CD4-positive, alpha-beta memory T cell (primary cell): ENCODE measurements around the gene SCN9A. TPM values are rescaled to one million over a fixed set of nuclear protein-coding genes. Genes with fewer than 3 reads are reported as not detected.

Experiments used
- CTCF ChIA-PET: fragments of 350-600 bp; sonication (Branson Sonifier 250); formaldehyde crosslinking; loops from one replicate; lab custom pipeline; 2021; ENCODE audit warnings: inconsistent platforms; ENCODE audit not compliant: partially characterized antibody; lab: Charles Lee
- POLR2A ChIA-PET: fragments of 350-600 bp; sonication (Branson Sonifier 250); formaldehyde crosslinking; loops from one replicate; lab custom pipeline; 2021; ENCODE audit not compliant: partially characterized antibody; lab: Charles Lee
- DNase-seq, 5 donors: peaks; one replicate each; pipeline versions ENCODE4 v3.0.0 to v3.0.0-alpha.2; 2020 to 2022; ENCODE audit warnings: mixed read lengths in 1 of 5
- H3K27ac ChIP-seq: one replicate; pipeline ENCODE4 v1.7.0; 2013; ENCODE audit warnings: low read depth, low read length
- H3K27me3 ChIP-seq: 2 replicates; pipeline ENCODE4 v1.7.0; 2013; ENCODE audit warnings: mild to moderate bottlenecking, low read length, moderate library complexity; ENCODE audit not compliant: insufficient read depth
- H3K36me3 ChIP-seq: 2 replicates; pipeline ENCODE4 v1.7.0; 2013; ENCODE audit warnings: mild to moderate bottlenecking, low read length, moderate library complexity; ENCODE audit not compliant: insufficient read depth
- H3K4me1 ChIP-seq: 2 replicates; pipeline ENCODE4 v1.7.0; 2013; ENCODE audit warnings: mild to moderate bottlenecking, low read length, moderate library complexity; ENCODE audit not compliant: insufficient read depth
- H3K4me3 ChIP-seq, 2 donors: one replicate each; pipeline ENCODE4 v1.7.0; 2013; ENCODE audit warnings: low read length in 2 of 2, mild to moderate bottlenecking in 1 of 2
- H3K9me3 ChIP-seq, 2 donors: one replicate each; pipeline ENCODE4 v1.7.0; 2013; ENCODE audit warnings: low read length in 2 of 2, control low read depth in 1 of 2; ENCODE audit not compliant: control insufficient read depth in 1 of 2
- H3K27ac Mint-ChIP-seq, 7 donors: one replicate each; pipeline ENCODE4 v1.8.0; 2020 to 2021; ENCODE audit warnings: mixed read lengths in 7 of 7, mild to moderate bottlenecking in 6 of 7, inconsistent platforms in 3 of 7, moderate library complexity in 3 of 7
- H3K27me3 Mint-ChIP-seq, 2 donors: one replicate each; pipeline ENCODE4 v1.8.0; 2020 to 2021; ENCODE audit warnings: mixed read lengths in 2 of 2
- H3K36me3 Mint-ChIP-seq, 2 donors: one replicate each; pipeline ENCODE4 v1.8.0; 2020 to 2021; ENCODE audit warnings: mixed read lengths in 2 of 2, inconsistent platforms in 1 of 2, mild to moderate bottlenecking in 1 of 2
- H3K4me1 Mint-ChIP-seq, 4 donors: one replicate each; pipeline ENCODE4 v1.8.0; 2020 to 2021; ENCODE audit warnings: mixed read lengths in 4 of 4, mild to moderate bottlenecking in 1 of 4
- H3K4me3 Mint-ChIP-seq, 8 donors: one replicate each; pipeline ENCODE4 v1.8.0; 2020 to 2021; ENCODE audit warnings: mixed read lengths in 8 of 8, mild to moderate bottlenecking in 7 of 8, moderate library complexity in 6 of 8, inconsistent platforms in 3 of 8
- H3K9me3 Mint-ChIP-seq, 8 donors: one replicate each; pipeline ENCODE4 v1.8.0; 2020 to 2021; ENCODE audit warnings: mixed read lengths in 8 of 8, mild to moderate bottlenecking in 5 of 8, inconsistent platforms in 3 of 8, moderate library complexity in 1 of 8
- intact Hi-C: fragments of 100-400 bp; cut with micrococcal nuclease; formaldehyde crosslinking; loops from one replicate; pipeline ENCODE4 v1.15.1; 2023
- polyA plus RNA-seq, 2 donors: library from polyadenylated mRNA; unstranded; fragments of 300-500 nt; fragmentation: Illumina TruSeq; gene quantifications; one replicate each; pipeline ENCODE4 v1.2.3, GENCODE V29; 2021
- total RNA-seq, 2 experiments: library from RNA; stranded (reverse); gene quantifications; one replicate each; pipeline ENCODE4 v1.2.3, GENCODE V29; 2021

SCN9A gene
- total and polyA plus RNA-seq, 4 experiments from 2014 or later, result not detected

DNA sequence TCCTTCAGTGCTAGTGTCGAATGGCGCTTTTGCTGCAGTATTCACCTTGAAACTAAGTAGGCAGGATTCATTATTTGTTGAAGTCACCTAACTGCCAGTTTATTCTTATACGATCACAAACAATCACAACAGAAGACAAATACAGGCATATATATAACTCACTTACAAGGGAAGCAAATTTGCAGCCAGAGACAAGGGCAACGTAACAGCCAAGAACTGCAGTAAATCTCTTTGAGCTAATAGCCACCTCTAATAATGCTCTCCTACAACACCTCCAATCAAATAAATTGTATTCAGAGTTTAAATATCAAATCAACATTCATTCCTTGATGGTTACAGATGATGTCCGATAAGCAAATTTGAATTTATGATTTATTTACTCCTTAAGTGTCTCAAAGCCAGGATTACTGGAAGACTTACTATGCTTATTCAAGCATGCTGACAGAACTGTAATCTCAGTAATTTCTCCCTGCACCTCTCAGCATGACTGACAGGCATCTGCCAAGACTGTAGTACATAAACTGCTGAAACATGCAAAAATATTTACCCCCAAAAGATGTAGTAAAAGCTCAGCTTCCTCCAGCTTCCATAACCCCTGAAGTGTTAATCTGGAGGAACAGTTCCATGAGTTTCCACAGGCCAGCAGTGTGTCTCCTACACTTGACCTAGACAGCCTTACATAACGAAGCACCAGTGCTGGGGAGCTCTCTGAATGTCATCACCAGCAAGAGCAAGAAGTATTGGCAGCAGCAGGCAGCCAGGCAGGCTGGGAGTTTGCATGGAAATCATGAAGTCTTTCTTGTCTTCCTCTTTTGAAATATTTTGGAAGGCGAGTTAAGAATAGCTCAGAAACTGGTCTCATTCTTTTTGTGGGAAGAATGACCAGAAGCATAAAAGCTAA lies 227.0 kb downstream of the SCN9A start:
- H3K27me3 ChIP-seq, result no peaks in the 10 kb centered on the region

GRCh38 chr2:166147883-166148282 lies 227.9 kb downstream of the SCN9A start:
- intact Hi-C loops, result no loop called here
- H3K27me3 Mint-ChIP-seq, result peaks cover 2% of the 10 kb centered on the region in 2 donors

More for the DNA sequence above, 227.0 kb downstream of the SCN9A start:
- no peak overlapping the region for H3K4me3 ChIP-seq
- H3K4me3 Mint-ChIP-seq, result no peak overlapping the region
- H3K27ac Mint-ChIP-seq, result no peak overlapping the region
- intact Hi-C loops, result no loop called here
- H3K4me1 ChIP-seq, result no peaks in the 10 kb centered on the region
- no peaks in the 10 kb centered on the region for H3K9me3 ChIP-seq
- no peaks in the 10 kb centered on the region for H3K36me3 Mint-ChIP-seq
- DNase-seq, result no peak
- H3K27ac ChIP-seq, result no peak overlapping the region
- H3K4me1 Mint-ChIP-seq, result no peaks in the 10 kb centered on the region
- no peaks in the 10 kb centered on the region for H3K36me3 ChIP-seq
- H3K27me3 Mint-ChIP-seq, result peaks cover 2 to 4% of the 10 kb centered on the region in 2 donors
- ChIA-PET POLR2A (no interaction called here), CTCF (no interaction called here)
- no peaks in the 10 kb centered on the region for H3K9me3 Mint-ChIP-seq

More at GRCh38 chr2:166147883-166148282, 227.9 kb downstream of the SCN9A start:
- no peak overlapping the region for H3K27ac Mint-ChIP-seq
- no peak overlapping the region for H3K27ac ChIP-seq
- H3K27me3 ChIP-seq, result no peaks in the 10 kb centered on the region
- no peak overlapping the region for H3K4me3 ChIP-seq
- H3K4me1 Mint-ChIP-seq, result no peaks in the 10 kb centered on the region
- ChIA-PET CTCF (no interaction called here), POLR2A (no interaction called here)
- no peaks in the 10 kb centered on the region for H3K9me3 Mint-ChIP-seq
- H3K9me3 ChIP-seq, result no peaks in the 10 kb centered on the region
- no peaks in the 10 kb centered on the region for H3K36me3 ChIP-seq
- H3K36me3 Mint-ChIP-seq, result no peaks in the 10 kb centered on the region
- no peak overlapping the region for H3K4me3 Mint-ChIP-seq
- no peak for DNase-seq
- no peaks in the 10 kb centered on the region for H3K4me1 ChIP-seq

Other genes starting within 250 kb of the SCN9A start
- gene SCN1A, start 247.9 kb downstream of the SCN9A start, total RNA-seq, result not detected
- not detected for gene SCN1A, start 247.9 kb downstream of the SCN9A start, polyA plus RNA-seq
- not detected for gene SCN7A, start 118.3 kb upstream of the SCN9A start, total RNA-seq
- gene SCN7A, start 118.3 kb upstream of the SCN9A start, polyA plus RNA-seq, result not detected